SK-N-SH (cell line): ENCODE results near the gene FGD6. TPM values are rescaled to one million over a fixed set of nuclear protein-coding genes. Genes with fewer than 3 reads are reported as not detected.

Experiments used
- CTCF ChIA-PET: fragments of 300-600, 350-600 bp; formaldehyde crosslinking; extraction: SDS; loops from one replicate; lab custom pipeline; 2021; lab: Yijun Ruan, JAX
- POLR2A ChIA-PET: fragments of 350-600 bp; sonication (Branson Sonifier 250); formaldehyde crosslinking; extraction: SDS; loops from one replicate; lab custom pipeline; 2020; ENCODE audit warnings: antibody characterized with exemption, inconsistent platforms; lab: Yijun Ruan, JAX
- DNase-seq: peaks from one replicate; pipeline ENCODE4 v3.0.0; 2012
- H2AFZ ChIP-seq: fragments of 200-600 bp; sonication (generic); 2 replicates; pipeline ENCODE4 v1.8.1; 2016; ENCODE audit warnings: antibody characterized with exemption, mild to moderate bottlenecking, low read depth
- H3F3A ChIP-seq: fragments of 200-600 bp; sonication (generic); replicated peaks from 2 replicates; pipeline ENCODE3; 2016; ENCODE audit warnings: antibody characterized with exemption, mild to moderate bottlenecking; ENCODE audit not compliant: insufficient read depth
- H3K27ac ChIP-seq, 2 experiments: fragments of 200-500 bp in 1 of 2; fragments of 200-600 bp in 1 of 2; sonication (Bioruptor generic) in 1 of 2; sonication (generic), shearing (Covaris generic) in 1 of 2; 2 replicates each; pipeline versions ENCODE4 v1.5.1 to v1.6.1; 2014 to 2016; ENCODE audit warnings: low read depth in 2 of 2, inconsistent platforms in 1 of 2, low read length in 1 of 2, mild to moderate bottlenecking in 1 of 2, mixed read lengths in 1 of 2
- H3K27me3 ChIP-seq: fragments of 200-600 bp; sonication (generic), shearing (Covaris generic); 2 replicates; pipeline ENCODE4 v1.6.1; 2016; ENCODE audit warnings: mixed run types; ENCODE audit not compliant: insufficient read depth
- H3K36me3 ChIP-seq, 2 experiments: fragments of 200-500 bp in 1 of 2; fragments of 200-600 bp in 1 of 2; sonication (Bioruptor generic) in 1 of 2; sonication (generic) in 1 of 2; replicated peaks in 1 of 2; 2 replicates each; pipeline versions ENCODE3 to v1.5.1; 2014 to 2016; ENCODE audit warnings: low read length in 1 of 2, mild to moderate bottlenecking in 1 of 2; ENCODE audit not compliant: insufficient read depth in 2 of 2, control insufficient read depth in 1 of 2
- H3K4me1 ChIP-seq, 2 experiments: fragments of 200-500 bp in 1 of 2; fragments of 200-600 bp in 1 of 2; sonication (Bioruptor generic) in 1 of 2; sonication (generic), shearing (Covaris generic) in 1 of 2; 2 replicates each; pipeline versions ENCODE4 v1.5.1 to v1.6.1; 2014 to 2016; ENCODE audit warnings: low read depth in 1 of 2, low read length in 1 of 2, mixed run types in 1 of 2; ENCODE audit not compliant: insufficient read depth in 2 of 2, control insufficient read depth in 1 of 2
- H3K4me2 ChIP-seq: fragments of 200-600 bp; sonication (generic), shearing (Covaris generic); 2 replicates; pipeline ENCODE4 v1.6.1; 2017; ENCODE audit warnings: mixed run types
- H3K4me3 ChIP-seq, 2 experiments: fragments of 200-500 bp in 1 of 2; fragments of 200-600 bp in 1 of 2; sonication (Bioruptor generic) in 1 of 2; sonication (generic), shearing (Covaris generic) in 1 of 2; 2 replicates each; pipeline versions ENCODE4 v1.5.1 to v1.8.1; 2014 to 2016; ENCODE audit warnings: low read depth in 2 of 2, inconsistent platforms in 1 of 2, low read length in 1 of 2, mild to moderate bottlenecking in 1 of 2, mixed read lengths in 1 of 2, moderate library complexity in 1 of 2
- H3K79me2 ChIP-seq: fragments of 200-600 bp; sonication (generic); 2 replicates; pipeline ENCODE4 v1.8.1; 2017; ENCODE audit warnings: mild to moderate bottlenecking; ENCODE audit not compliant: insufficient read depth
- H3K9ac ChIP-seq: fragments of 200-600 bp; sonication (generic); 2 replicates; pipeline ENCODE4 v1.6.1; 2017; ENCODE audit warnings: mixed run types
- H3K9me2 ChIP-seq: fragments of 200-600 bp; sonication (generic); 2 replicates; pipeline ENCODE4 v1.6.1; 2017; ENCODE audit warnings: mixed run types
- H3K9me3 ChIP-seq: fragments of 200-600 bp; sonication (generic); 2 replicates; pipeline ENCODE4 v1.6.1; 2017; ENCODE audit warnings: mixed run types, mild to moderate bottlenecking, moderate library complexity
- H4K20me1 ChIP-seq: fragments of 200-600 bp; sonication (generic); 2 replicates; pipeline ENCODE4 v1.6.1; 2017; ENCODE audit warnings: mild to moderate bottlenecking, mixed run types; ENCODE audit not compliant: insufficient read depth
- ELF1 ChIP-seq: IDR thresholded peaks from 2 replicates; pipeline ENCODE4 v1.4.0; 2012
- EP300 ChIP-seq, 2 experiments: IDR thresholded peaks; 2 replicates each; pipeline versions ENCODE4 v1.4.0 to v1.6.1; 2012; ENCODE audit warnings: borderline replicate concordance in 1 of 2, low read depth in 1 of 2, low read length in 1 of 2
- EZH2phosphoT487 ChIP-seq: fragments of 200-600 bp; sonication (generic); IDR thresholded peaks from 2 replicates; pipeline ENCODE4 v1.6.1; 2017; ENCODE audit warnings: low read depth, mixed run types, mild to moderate bottlenecking, antibody characterized with exemption, moderate library complexity, borderline replicate concordance
- FOSL2 ChIP-seq: IDR thresholded peaks from 2 replicates; pipeline ENCODE4 v1.4.0; 2012; ENCODE audit warnings: low read depth, mild to moderate bottlenecking, moderate library complexity, borderline replicate concordance
- FOXM1 ChIP-seq: IDR thresholded peaks from 2 replicates; pipeline ENCODE4 v1.4.0; 2012; ENCODE audit warnings: low read depth, mild to moderate bottlenecking
- GABPA ChIP-seq: IDR thresholded peaks from 2 replicates; pipeline ENCODE4 v1.4.0; 2012; ENCODE audit warnings: low read depth, mild to moderate bottlenecking
- GATA2 ChIP-seq: sonication (generic); formaldehyde crosslinking; IDR thresholded peaks from 2 replicates; pipeline ENCODE4 v1.5.0; 2020; ENCODE audit warnings: mild to moderate bottlenecking, missing genetic modification reagents
- JUND ChIP-seq: IDR thresholded peaks from 2 replicates; pipeline ENCODE4 v1.4.0; 2012
- MEF2A ChIP-seq: IDR thresholded peaks from 2 replicates; pipeline ENCODE4 v1.4.0; 2012; ENCODE audit warnings: low read depth, borderline replicate concordance
- NFIC ChIP-seq: IDR thresholded peaks from 2 replicates; pipeline ENCODE4 v1.4.0; 2012; ENCODE audit warnings: borderline replicate concordance
- POLR2AphosphoS5 ChIP-seq: IDR thresholded peaks from 2 replicates; pipeline ENCODE4 v1.6.1; 2012; ENCODE audit warnings: low read depth, low read length
- RAD21 ChIP-seq: IDR thresholded peaks from 2 replicates; pipeline ENCODE4 v1.6.1; 2012; ENCODE audit warnings: mild to moderate bottlenecking, low read length
- RFX5 ChIP-seq: IDR thresholded peaks from 2 replicates; pipeline ENCODE4 v1.6.1; 2012; ENCODE audit warnings: mild to moderate bottlenecking, improper control_type of control experiment, low read length
- RXRA ChIP-seq: IDR thresholded peaks from 2 replicates; pipeline ENCODE4 v1.4.0; 2012; ENCODE audit warnings: low read depth, mild to moderate bottlenecking, borderline replicate concordance
- SIN3A ChIP-seq: IDR thresholded peaks from 2 replicates; pipeline ENCODE4 v1.6.1; 2012; ENCODE audit warnings: low read depth, mild to moderate bottlenecking, low read length, moderate library complexity, borderline replicate concordance
- TCF12 ChIP-seq: IDR thresholded peaks from 2 replicates; pipeline ENCODE4 v1.4.0; 2012
- TEAD4 ChIP-seq: IDR thresholded peaks from 2 replicates; pipeline ENCODE4 v1.4.0; 2012; ENCODE audit warnings: mild to moderate bottlenecking, borderline replicate concordance; ENCODE audit not compliant: insufficient read depth
- YY1 ChIP-seq: IDR thresholded peaks from 2 replicates; pipeline ENCODE4 v1.4.0; 2012; ENCODE audit warnings: low read depth, mild to moderate bottlenecking
- WGBS: methylation state at CpG from one replicate; pipeline ENCODE4 v1.1.6; 2017; ENCODE audit warnings: low lambda C conversion rate; 5-methylcytosine and 5-hydroxymethylcytosine counted together
- polyA plus RNA-seq, 3 experiments: library from polyadenylated mRNA; depleted of rRNA; stranded (reverse); fragments of >200 nt; gene quantifications; 2 replicates each; pipeline ENCODE4 v1.2.3, GENCODE V29; 2012
- TF ChIP-seq, protein P1 (sequence below): IDR thresholded peaks from 2 replicates; pipeline ENCODE4; 2012
- TF ChIP-seq, protein P2 (sequence below): fragments of 200-600 bp; sonication (generic); IDR thresholded peaks from 2 replicates; pipeline ENCODE4 v1.6.1; 2017; ENCODE audit warnings: antibody characterized with exemption, mild to moderate bottlenecking, moderate library complexity
- TF ChIP-seq, protein P3 (sequence below): IDR thresholded peaks from 2 replicates; pipeline ENCODE4 v1.4.0; 2012; ENCODE audit warnings: low read depth

The FGD6 gene
- polyA plus RNA-seq, 1 of the 3 experiments (the other 2 are of a cell fraction) = 2.8 TPM

DNA sequence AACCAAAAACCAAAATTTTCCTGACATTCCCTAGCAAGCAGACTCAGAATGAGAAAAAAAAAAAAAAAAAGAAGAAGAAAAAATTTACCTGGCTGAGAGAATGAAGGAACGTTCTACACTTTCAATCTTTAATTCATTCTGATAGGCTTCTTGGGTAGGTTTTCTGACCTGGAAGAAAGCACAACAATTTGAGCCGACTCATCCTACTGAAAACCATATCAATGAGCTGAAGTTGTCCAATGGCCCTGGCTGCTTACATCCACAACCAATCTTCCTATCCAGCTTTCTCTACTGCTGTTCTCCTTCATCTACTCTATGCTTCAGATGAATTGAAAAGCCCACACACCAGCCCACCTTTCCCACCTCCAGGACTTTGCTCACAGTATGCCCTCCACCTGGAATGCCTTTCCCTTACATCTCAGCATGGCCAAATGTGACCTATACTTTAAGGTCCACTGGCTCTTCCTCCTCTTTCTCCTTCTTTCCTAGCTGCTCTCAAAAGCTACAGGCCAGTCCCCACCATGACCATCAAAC, 112.3 kb downstream of the FGD6 start:
- H3K9me2 ChIP-seq = no peaks in the 10 kb centered on the region
- no peak for DNase-seq
- H3K4me1 ChIP-seq = peaks cover 0 to 7% of the 10 kb centered on the region in 2 experiments; a peak in 1 of 4 replicates
- H4K20me1 ChIP-seq = no peaks in the 10 kb centered on the region
- H3F3A ChIP-seq = peaks cover 18% of the 10 kb centered on the region
- no peak overlapping the region for H3K9ac ChIP-seq
- ChIA-PET CTCF (interaction anchor here (0.9 to 2.4 kb wide), 2 partner anchors 110 to 231 kb away, joined by 3 to 8 read pairs; no protein-coding TSS in a partner anchor), POLR2A (no interaction called here)
- no peaks in the 10 kb centered on the region for H3K9me3 ChIP-seq
- 98% methylated on average over 2 of the region's 2 CpGs for WGBS
- TF ChIP-seq RFX5 (no peak), GATA2 (CRISPR knock-in tag) (no peak), NFIC (no peak), JUND (no peak), FOXM1 (no peak), SIN3A (no peak), YY1 (no peak)
- no peaks in the 10 kb centered on the region for H3K36me3 ChIP-seq
- H3K79me2 ChIP-seq = no peaks in the 10 kb centered on the region
- H3K27me3 ChIP-seq = no peaks in the 10 kb centered on the region
- H2AFZ ChIP-seq = no peak overlapping the region
- H3K4me2 ChIP-seq = no peak overlapping the region
- no peak overlapping the region for H3K4me3 ChIP-seq
- no peak overlapping the region for H3K27ac ChIP-seq

DNA sequence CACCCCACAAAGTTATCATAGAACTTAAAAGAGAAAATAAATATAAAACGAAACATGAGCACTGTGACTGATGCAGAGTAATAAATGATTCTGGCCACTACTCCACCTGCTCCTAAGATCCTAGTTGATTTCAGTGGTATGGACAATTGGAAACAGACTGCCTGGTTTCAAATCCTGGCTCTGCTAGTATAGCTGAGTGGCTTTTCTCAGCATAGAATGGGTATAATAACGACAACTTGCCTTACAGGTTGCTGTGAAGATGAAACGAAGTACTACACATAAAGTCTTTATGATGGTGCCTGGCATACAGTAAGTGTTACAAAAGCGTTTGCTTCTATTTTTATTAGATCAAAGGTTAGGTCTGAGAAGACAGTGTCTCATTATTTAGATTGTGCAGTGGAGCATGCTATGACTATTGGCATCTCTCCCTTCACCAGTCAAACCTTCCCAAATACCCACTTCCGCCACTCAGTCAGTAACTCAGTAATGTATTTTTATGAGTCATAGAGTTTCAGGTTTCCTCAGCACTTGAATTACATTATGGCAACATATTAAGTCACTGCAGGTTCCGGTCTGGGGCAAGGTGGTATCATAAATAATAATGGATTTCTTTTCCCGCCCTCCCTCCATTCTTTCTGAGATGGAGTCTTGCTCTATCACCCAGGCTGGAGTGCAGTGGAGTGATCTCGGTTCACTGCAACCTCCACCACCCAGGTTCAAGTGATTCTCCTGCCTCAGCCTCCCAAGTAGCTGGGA, 114.2 kb downstream of the FGD6 start:
- Histone ChIP-seq H3K27ac (peak overlapping the region; percentile 36 to 81; a peak in 3 of 4 replicates), H3K4me1 (peaks cover 0 to 7% of the 10 kb centered on the region in 2 experiments; a peak in 1 of 4 replicates), H3K79me2 (no peaks in the 10 kb centered on the region), H3K9me3 (no peaks in the 10 kb centered on the region), H4K20me1 (no peaks in the 10 kb centered on the region), H3K27me3 (no peaks in the 10 kb centered on the region), H3K9ac (no peak overlapping the region), H3K9me2 (no peaks in the 10 kb centered on the region), H3K4me3 (no peak overlapping the region), H3F3A (peaks cover 18% of the 10 kb centered on the region), H3K36me3 (no peaks in the 10 kb centered on the region), H3K4me2 (peak overlapping the region; percentile 41; the same call in 1 of the 2 replicates), H2AFZ (no peak overlapping the region)
- TF ChIP-seq MEF2A (peak; percentile 62; the same call in 1 of the 2 replicates), RXRA (peak; percentile 76; the same call in 1 of the 2 replicates), ELF1 (peak; percentile 62; the same call in 1 of the 2 replicates), FOSL2 (peak; percentile 93), TCF12 (peak; percentile 81), RAD21 (no peak), TEAD4 (peak; percentile 57; the same call in 1 of the 2 replicates), POLR2AphosphoS5 (peak; percentile 54; the same call in 1 of the 2 replicates), NFIC (peak; percentile 73), JUND (peak; percentile 91), GABPA (0 out of 2 replicates have a peak, but pooled peaks have one; percentile 42), RFX5 (no peak), FOXM1 (0 out of 2 replicates have a peak, but pooled peaks have one; percentile 30), EP300 (IDR thresholded peaks at IDR 0.05; ENCODE audit: borderline replicate concordance in 1 of 2, low read depth in 1 of 2, low read length in 1 of 2) (peak in 1 of 2 experiments; percentile 70; a peak in 1 of 4 replicates), EZH2phosphoT487 (no peak)
- TF ChIP-seq, protein P1, sequence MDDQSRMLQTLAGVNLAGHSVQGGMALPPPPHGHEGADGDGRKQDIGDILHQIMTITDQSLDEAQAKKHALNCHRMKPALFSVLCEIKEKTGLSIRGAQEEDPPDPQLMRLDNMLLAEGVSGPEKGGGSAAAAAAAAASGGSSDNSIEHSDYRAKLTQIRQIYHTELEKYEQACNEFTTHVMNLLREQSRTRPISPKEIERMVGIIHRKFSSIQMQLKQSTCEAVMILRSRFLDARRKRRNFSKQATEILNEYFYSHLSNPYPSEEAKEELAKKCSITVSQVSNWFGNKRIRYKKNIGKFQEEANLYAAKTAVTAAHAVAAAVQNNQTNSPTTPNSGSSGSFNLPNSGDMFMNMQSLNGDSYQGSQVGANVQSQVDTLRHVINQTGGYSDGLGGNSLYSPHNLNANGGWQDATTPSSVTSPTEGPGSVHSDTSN = peak; percentile 80
- TF ChIP-seq, protein P2, sequence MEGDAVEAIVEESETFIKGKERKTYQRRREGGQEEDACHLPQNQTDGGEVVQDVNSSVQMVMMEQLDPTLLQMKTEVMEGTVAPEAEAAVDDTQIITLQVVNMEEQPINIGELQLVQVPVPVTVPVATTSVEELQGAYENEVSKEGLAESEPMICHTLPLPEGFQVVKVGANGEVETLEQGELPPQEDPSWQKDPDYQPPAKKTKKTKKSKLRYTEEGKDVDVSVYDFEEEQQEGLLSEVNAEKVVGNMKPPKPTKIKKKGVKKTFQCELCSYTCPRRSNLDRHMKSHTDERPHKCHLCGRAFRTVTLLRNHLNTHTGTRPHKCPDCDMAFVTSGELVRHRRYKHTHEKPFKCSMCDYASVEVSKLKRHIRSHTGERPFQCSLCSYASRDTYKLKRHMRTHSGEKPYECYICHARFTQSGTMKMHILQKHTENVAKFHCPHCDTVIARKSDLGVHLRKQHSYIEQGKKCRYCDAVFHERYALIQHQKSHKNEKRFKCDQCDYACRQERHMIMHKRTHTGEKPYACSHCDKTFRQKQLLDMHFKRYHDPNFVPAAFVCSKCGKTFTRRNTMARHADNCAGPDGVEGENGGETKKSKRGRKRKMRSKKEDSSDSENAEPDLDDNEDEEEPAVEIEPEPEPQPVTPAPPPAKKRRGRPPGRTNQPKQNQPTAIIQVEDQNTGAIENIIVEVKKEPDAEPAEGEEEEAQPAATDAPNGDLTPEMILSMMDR = no peak
- TF ChIP-seq, protein P3, sequence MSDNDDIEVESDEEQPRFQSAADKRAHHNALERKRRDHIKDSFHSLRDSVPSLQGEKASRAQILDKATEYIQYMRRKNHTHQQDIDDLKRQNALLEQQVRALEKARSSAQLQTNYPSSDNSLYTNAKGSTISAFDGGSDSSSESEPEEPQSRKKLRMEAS = peak; percentile 63; the same call in 1 of the 2 replicates
- no peak for DNase-seq
- ChIA-PET POLR2A (no interaction called here), CTCF (interaction anchor here (0.8 to 1.5 kb wide), 3 partner anchors 13 to 233 kb away, joined by 3 to 4 read pairs (median 3); partner anchors contain the start of gene NR2C1)
- 32% methylated on average over 8 of the region's 8 CpGs for WGBS
